Hematopoietic multipotent progenitor cell (in vitro differentiated cells): Measurements from ENCODE around the gene NDE1. TPM values are rescaled to one million over a fixed set of nuclear protein-coding genes. Genes with fewer than 3 reads are reported as not detected.
"Not testable (repeated sequence)": the region's sequence is repeated elsewhere in the genome, so short reads cannot be mapped to it uniquely, and the experiment has no call there.

ENCODE experiments used
- DNase-seq, 3 donors: peaks; one replicate each; pipeline ENCODE4 v3.0.0-alpha.2; 2011 to 2015; ENCODE audit warnings: low read depth in 2 of 3, low spot score in 2 of 3
- total RNA-seq: library from RNA; depleted of rRNA; stranded (reverse); fragments of >200 nt; gene quantifications from one replicate; pipeline ENCODE4 v1.2.3, GENCODE V29; 2012

Gene NDE1
- total RNA-seq, 1 donor: 39.3 TPM

- no peak for DNase-seq
Observed at GRCh38 chr16:15691046-15691445, 41.0 kb downstream of the NDE1 start.

- DNase-seq: not testable (repeated sequence)
Observed at GRCh38 chr16:15692508-15692907, 42.5 kb downstream of the NDE1 start.

- no peak for DNase-seq
Observed at GRCh38 chr16:15694499-15694898, 44.5 kb downstream of the NDE1 start.

- no peak for DNase-seq
Observed at GRCh38 chr16:15699819-15700218, 49.8 kb downstream of the NDE1 start.

- DNase-seq: no peak
Observed at GRCh38 chr16:15701367-15701766, 51.3 kb downstream of the NDE1 start.

GRCh38 chr16:15701975-15702970, 52.2 kb downstream of the NDE1 start:
- DNase-seq: peak in 1 of 3 donors; percentile 16

GRCh38 chr16:15703029-15703736, 53.1 kb downstream of the NDE1 start:
- peak in 2 of 3 donors; percentile 15 to 59 for DNase-seq

GRCh38 chr16:15704545-15704987, 54.5 kb downstream of the NDE1 start:
- peak; percentile 60 to 86 (median 72) for DNase-seq

GRCh38 chr16:15705064-15705565, 55.1 kb downstream of the NDE1 start:
- no peak for DNase-seq

GRCh38 chr16:15707332-15707731, 57.3 kb downstream of the NDE1 start:
- no peak for DNase-seq

- no peak for DNase-seq
Observed at GRCh38 chr16:15708096-15708495, 58.1 kb downstream of the NDE1 start.

GRCh38 chr16:15708997-15709396, 59.0 kb downstream of the NDE1 start:
- DNase-seq: no peak

GRCh38 chr16:15714393-15715172, 64.5 kb downstream of the NDE1 start:
- DNase-seq: no peak

- no peak for DNase-seq
Observed at GRCh38 chr16:15715221-15715620, 65.2 kb downstream of the NDE1 start.

- no peak for DNase-seq
Observed at GRCh38 chr16:15716694-15717447, 66.8 kb downstream of the NDE1 start.

- no peak for DNase-seq
Observed at GRCh38 chr16:15721018-15721417, 71.0 kb downstream of the NDE1 start.

GRCh38 chr16:15723808-15724207, 73.8 kb downstream of the NDE1 start:
- DNase-seq: no peak

- DNase-seq: no peak
Observed at GRCh38 chr16:15725641-15726240, 75.7 kb downstream of the NDE1 start.

GRCh38 chr16:15726715-15727114, 76.7 kb downstream of the NDE1 start:
- DNase-seq: no peak
